ENCODE measurements around the gene TMPRSS15.
"Not testable (repeated sequence)": the region's sequence is repeated elsewhere in the genome, so short reads cannot be mapped to it uniquely, and the experiment has no call there.

Gene TMPRSS15

DNA sequence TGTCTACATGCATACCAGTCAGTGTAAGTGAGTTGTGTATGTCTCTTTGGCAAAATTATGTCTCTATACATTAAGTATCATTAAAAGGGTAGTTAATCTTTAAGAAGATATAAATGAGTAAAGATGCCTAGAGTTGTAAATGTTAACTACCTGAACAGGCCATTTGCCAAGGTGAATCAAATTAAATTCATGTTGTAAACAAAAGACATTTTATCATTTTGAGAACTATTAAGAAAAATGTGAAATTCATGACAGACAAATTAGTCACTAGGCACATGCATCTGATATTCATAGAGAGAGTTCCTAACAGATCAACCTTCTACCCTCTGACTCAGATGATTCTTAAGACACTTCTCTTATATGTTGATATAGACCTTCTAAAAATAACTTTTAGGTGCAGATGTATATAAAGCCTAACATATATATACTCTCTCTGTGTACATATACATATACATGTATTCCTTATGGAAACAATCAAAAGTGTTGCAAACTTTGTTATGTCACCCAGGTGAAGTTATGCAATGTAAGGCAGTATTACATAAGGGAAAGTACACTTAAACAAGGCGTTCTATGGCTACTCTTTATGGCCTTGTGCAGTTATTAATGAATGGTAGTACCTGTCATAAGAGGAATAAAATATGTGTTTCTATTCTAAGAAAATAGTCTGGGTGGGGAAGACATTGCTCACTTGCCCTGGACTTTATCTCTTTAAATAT, at the start of gene TMPRSS15:
TMPRSS15 (minus strand) TSS at position 51 of the 716 bp plus-strand sequence. CDS start 163 bp downstream, outside the sequence.
- DNase-seq, result no peak

DNA sequence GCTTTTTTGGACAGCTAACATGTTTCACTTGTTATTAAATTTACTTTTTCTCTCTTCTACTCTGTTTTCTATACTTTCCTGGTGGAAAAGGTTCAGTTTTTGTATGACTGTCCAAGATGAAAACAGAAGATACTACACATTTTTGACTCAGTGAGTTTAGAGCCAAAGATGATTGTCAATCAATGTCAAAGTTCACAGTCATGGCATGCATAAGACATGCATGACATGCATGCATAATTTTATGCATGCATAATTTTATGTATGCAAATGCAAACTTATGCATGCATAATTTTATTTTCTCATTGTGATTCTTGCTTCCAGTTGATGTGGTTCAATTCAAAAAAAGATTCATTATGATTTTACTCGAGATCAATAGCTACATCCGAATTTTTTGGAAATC, 48.1 kb upstream of the TMPRSS15 start:
- no peak for DNase-seq

DNA sequence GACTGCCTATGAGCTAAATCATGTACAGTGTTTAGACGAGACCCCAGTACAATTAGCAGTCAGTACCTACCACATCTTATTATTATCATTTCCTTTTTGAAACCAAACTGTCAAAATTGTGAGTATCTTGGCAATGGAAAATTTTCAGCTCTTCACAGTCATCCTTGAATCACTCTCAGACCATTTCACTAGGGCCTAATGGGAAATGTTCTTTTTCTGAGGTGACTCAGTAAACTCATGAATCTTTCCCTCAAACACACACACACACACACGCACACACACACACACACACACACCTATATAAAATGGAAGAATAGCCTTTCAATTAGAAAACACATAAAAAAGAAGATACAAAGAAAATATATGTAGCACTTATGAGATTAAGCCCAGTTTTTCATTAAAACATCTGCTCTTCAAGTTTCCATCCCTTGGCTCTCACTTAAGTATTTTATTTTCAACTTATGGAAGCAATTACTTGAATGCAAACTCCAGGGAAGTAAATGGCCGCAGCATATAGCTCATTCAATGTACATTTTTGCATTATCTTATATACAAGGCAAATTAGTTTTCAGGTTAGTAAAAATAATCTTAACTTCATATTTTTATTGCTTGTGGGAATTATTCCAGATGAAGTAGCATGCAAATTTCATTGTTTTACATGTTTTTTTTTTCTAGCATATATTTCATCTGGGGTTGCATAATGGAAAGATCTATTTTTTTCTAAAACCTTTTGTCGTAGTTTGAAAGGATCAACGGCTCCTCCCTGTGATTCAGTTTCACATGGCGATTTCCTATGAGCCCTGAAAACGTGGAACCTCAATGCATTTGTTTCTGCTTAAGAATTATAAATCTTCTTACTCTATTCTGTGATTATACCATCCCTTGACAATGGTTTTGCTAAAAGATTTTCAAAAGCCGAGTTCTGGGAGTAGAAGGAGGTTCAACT, 46.3 kb upstream of the TMPRSS15 start:
- DNase-seq, result no peak

DNA sequence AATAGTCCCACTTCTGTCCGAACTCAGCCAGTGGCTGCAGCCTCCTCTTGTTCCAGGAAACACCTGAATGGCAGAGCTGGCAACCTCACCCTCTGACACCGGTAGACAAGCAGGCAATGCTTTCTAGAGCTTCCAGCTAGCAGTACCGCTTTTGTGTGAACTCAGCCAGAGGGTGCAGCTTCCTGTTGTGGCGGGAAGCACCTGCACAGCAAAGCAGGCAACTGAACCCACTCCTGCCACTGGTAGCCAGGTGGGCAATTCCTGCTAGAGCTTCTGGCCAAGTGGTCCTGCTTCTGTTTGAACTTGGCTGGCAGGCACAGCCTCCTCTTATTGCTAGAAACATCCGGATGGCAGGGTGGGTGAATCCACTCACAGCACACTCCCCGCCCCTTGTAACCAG, 40.1 kb upstream of the TMPRSS15 start:
- DNase-seq, result no peak

DNA sequence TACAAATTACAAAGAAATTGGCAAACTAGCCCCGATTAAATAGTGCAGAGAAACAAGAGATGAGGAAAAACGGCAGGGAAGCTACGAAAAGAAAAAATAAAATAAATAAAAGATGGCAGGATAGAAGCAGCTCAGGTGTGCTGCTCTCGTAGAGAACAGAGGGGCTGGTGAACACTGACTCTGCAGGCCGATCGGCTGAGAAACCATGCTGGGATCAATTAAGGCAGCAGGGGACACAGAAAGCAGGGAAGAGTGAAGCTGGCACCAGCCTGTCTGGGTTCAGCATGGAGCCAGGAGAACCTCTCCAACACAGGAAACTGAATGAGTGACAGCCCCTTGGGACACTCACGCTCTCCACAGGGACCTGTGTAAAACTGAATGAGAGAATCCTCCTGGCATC, 39.5 kb upstream of the TMPRSS15 start:
- no peak for DNase-seq

DNA sequence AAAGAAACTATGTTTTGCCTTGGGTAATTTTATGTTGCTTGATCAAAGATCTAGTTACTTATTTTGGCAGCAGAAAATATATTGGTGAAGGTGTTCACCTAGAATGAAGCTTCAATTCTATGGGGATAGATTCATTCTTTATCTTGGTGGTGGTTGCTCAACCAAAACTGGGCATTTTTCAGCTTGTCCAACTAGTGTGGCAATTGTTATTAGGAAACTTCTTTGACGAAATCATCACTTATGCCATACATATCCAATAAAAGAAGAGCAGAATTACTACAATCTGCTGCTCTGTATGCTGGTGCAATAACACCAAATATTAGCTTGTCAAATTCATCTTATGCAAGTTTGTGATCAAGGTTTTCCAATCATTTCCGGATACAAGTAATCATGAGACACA, 26.8 kb upstream of the TMPRSS15 start:
- DNase-seq, result no peak

DNA sequence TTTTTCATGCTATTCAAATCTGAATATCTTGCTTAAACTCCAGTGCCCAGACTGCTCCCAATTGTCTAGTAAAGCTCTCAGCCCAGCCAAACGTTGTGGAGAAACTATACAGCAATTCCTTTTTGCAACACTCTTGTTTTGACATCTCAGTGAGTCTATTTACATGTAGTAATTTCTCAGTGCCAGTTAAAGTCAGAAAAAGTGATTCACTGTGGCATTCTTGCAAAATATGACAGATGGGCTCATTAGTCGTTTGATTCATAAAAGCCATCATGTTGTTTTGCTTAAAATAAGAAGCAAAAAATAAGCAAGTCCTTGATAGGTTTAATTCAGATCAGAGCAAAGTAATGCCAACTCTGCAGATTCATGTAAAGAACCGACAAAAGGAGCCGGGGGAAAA, 20.7 kb upstream of the TMPRSS15 start:
- no peak for DNase-seq

DNA sequence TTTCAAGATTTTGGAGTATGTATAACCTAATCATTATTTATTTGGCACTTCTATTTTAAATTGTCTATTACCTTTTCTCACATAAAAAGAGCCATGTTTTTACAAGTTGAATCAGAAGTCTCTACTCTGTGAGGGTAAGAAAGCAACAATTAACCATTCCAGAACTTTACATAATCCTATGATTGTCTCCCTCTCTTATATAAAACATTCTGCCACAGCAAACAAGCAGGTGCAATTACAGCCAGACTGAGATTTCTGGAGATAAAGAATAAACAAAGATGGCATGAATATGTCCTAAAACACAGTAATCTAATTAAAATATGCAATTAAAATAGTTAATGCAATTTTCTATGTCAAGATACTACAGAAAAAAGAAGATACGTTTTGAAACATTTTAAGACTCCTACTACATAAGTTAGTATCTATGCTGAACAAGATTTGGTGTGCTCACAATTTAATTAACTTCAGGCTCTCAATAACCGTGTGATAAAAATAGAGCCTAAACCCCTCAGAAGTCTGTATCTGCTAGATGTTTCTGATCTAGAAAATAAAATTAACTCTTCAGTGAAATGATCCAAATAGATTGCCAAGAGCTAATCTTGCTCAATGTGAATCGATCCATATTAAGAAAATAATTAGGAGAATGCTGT, 13.7 kb upstream of the TMPRSS15 start:
- no peak for DNase-seq

DNA sequence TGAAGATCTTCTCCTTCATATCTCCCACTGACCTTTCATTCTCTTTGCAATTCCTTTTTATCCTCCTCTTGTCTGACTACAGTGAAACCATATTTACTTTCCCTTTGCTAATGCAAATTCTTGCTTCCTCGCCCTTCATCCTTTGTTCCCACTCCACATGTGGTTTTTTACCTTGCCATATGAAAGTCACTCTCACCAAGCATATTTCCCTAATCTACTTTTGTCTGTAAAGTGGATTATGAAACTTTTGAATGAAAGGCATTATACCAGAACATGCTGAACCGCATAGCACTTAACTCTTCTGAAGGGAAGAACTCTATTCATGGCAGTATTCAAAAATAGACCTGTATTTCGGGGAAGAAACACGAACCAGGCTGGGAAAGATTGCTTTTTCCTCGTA, 8.0 kb upstream of the TMPRSS15 start:
- DNase-seq, result no peak

DNA sequence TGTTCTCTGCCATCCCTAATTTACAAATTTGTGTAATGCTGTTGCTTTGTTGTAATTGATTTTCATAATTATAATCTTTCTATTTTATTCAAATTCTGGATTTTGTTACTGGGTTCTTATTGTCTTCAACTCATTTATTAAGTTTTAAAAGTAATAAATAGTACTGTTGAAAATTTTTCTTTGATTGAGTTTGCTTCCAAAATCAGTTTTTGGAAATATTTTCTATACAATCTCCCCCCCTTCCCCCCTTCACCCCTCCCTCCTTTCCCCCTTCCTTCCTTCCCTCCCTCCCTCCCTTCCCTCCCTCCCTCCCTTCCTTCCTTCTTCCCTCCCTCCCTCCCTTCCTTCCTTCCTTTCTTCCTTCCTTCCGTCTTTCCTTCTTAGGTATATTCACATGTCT, 6.0 kb upstream of the TMPRSS15 start:
- no peak for DNase-seq

DNA sequence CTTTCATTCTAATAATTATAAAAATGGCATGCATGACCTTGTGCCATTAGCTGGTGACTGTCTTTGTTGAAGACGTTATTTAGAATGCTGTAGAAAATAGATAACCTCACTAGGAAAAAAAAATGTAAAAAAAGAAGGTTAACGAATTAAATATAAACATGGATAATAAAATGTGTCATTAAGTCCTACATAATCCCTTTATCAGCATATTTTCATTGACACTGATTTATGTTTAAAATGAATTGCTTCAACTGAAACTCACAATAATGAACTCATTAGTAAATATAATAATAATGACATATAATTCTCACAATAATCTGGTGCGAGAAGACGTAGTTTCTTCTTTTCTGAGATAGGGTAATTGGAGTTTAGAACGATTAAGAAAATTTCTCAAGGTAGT, 4.7 kb downstream of the TMPRSS15 start:
- no peak for DNase-seq

DNA sequence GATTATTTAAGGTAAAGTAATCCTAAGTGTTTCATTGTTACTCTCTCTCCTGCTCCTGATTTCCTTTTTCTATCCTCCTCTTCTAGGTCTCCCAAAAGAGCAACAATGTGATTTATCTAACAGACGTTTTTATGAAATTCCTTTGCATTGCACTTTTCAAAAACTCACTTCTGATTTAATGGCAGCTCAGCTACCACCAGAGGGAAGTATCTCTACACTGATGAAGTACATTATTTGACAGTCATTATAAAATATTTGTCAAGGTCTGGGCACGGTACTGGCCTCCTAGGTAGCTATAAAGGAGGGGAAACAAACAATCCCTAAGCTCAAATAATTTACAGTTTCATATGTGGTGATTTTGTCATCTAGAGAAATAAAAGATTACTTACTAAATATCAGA, 15.6 kb downstream of the TMPRSS15 start:
- DNase-seq, result no peak

DNA sequence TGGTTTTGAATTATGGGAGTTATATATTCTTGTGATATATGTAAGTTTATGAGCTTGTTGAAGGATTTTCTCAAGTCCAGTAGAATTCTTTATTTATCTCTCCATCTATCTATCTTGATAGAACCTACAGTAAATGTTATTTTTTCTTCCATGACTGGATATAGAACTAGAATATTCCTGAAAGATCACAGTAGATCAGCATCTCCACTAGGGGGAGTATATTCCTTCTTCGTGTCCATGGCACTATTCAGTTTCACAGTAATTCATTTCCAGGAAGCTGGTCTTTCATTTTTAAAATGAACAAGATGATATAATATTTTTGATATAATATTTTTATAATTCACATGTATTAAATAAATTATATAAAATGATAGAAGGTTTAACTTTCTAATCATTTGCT, 18.8 kb downstream of the TMPRSS15 start:
- DNase-seq, result peak; percentile 24

DNA sequence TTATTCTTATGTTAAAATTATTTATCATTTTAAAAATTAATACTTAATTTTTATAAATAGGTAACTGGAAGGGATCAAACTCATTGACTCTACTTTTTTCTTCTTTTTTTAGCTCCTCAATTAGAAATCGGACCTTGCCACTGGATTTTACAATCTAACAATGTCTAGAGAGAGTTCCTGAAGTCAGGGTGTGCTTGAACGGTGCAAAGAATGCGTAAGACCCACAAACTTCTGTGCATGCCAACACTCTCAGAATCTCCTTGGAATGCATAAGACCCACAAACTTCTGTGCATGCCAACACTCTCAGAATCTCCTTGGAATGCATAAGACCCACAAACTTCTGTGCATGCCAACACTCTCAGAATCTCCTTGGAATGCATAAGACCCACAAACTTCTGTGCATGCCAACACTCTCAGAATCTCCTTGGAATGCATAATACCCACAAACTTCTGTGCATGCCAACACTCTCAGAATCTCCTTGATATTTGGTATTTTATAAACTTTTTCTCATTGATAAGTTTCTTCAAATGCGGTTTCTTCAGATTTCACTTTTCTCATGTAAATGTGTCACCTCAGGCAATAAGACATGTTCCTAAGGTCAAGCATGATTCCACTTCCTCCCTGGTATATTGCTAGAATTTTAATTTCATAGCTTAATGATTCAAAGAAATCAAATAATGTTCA, 20.5 kb downstream of the TMPRSS15 start:
- not testable (repeated sequence) for DNase-seq

DNA sequence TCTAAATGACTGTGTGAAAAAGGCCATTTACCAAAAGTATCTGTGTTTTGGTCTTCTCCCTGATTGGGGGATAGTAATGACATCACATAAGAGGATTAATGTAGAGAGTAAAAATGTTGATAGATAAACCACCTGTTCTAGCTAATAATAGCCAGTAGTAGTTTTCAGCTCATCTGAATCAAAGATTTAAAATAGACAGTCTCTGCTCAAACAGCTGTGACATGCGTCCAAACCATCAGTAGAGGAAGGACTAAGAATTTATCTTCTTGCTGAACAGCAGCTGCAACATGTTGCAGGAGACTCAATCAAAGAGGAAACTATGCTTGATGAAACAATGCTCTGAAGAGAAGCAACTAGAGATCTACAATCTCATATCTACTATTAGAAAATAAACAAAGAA, 21.4 kb downstream of the TMPRSS15 start:
- DNase-seq, result no peak

DNA sequence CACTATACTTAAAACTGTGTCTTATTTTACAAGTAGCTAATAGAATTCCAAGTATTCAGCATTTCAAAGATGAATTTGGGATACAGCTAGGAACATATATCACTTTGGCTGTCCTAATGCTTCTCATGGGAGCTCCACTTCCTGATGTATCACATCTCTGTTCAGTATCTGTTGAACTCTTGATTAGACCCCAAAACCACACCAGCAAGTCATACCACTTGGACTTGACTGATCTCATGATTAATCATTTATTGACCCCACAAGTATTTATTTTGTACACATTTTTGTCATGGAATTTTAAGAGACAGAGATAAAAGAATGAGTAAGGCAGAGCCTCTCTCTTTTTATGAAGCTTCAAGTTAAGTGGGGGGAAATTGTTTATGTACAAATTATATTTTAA, 30.0 kb downstream of the TMPRSS15 start:
- no peak for DNase-seq

DNA sequence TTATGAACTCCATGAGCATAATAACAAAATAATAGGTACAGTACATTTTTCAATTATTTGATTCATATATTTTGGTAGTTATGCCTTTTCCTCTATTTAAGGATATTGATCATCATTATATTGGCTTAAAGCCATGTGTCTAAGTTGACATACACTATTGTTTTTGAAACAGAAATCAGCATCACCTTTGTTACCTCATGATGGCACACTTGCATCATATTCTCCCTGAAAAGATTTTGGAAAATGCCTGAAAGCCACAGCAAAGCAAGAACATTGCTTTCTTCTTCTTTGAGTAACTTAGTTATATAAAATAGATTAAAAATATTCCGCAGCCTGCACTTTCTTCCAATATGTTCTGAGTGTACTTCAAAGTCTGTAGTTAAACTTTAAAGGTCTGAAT, 33.3 kb downstream of the TMPRSS15 start:
- DNase-seq, result no peak

DNA sequence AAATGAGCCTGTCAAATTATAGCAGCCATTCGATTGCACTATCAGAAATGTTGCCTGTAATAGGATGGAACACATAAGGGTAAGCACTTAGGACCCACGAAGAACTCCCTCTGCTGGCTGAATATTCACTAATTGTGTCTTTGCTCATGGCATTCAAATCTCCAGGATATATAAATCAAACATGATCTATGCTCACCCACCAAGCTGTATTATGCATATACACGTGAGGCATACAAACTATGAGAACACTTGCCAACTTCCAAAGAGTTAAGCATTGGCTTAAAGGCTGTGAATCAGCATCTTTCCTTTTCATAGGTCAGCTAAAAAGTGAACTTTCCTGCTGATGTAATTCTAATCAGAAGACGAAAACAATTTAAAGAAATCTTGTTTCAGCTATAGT, 34.5 kb downstream of the TMPRSS15 start:
- DNase-seq, result peak; percentile 21

DNA sequence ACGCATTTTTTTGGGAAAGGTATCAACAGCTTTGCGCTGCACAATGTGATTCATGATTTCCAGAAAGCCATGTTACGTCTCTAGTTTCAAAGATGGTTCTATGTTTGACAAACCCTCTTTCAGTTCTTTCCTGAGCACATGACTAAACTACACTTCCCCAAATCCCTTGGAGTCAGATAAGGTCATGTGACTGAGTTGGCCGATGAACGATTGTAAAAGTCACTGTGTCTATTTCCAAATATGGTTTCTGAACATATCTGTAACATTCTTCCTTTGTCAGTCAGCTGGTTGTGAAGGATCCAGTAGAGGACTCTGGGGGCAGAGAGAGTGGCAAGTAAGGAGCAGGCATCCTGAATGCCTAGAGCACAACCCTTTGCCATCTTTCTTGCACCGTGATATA, 35.4 kb downstream of the TMPRSS15 start:
- DNase-seq, result no peak

DNA sequence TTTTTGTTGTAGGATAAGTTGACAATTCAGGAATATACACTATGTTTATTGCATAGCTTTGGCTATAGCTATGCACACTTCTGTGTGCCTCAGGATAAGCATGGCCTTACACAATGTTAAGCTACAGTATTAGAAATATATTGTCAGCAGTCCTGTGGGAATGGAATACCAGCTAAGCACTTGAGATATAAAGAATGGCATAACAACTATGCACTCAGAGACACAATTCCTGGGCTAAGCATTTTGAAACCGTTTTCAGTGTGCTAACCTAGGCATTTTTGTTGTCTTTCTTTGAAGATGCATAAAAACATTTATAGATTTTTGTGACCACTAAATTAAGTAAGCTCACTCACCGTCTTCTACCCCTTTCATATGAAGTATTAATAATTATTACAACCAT, 46.8 kb downstream of the TMPRSS15 start:
- no peak for DNase-seq

DNA sequence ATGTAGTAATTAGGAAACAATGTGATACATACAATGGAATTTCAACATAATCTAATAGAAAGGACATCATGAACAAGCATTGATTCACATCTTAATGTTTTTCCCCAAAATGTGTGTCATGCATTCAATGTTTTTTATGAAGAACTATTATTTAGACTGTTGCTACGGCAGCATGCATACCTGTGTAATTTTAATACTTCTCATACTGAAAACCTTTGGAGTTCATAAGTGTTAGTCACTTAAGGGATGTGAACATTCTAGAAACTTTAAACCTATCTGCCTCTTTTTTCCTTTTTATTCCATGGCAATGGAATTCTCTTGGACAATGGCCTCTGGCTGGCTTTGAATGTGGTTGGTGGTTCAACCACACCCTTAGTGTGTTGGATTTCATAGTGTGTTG, 48.6 kb downstream of the TMPRSS15 start:
- no peak for DNase-seq

DNA sequence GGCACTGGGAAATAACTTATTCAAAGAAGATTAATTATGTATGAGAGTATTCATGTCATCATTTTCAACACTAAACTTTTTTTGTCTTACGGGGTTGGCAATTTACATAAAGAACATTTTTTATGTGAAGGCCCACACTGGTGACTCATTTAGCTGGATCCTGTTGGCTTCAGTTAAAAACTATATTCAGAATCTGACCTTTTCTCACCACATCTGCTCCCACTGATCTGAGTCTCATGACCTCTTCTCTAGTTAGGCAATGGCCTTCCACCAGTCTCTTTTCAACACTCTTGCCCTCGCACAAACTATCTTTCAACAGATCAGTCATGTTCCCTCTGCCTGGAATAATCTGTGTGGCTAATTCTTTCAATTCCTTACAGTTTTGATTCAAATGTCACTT, 53.4 kb downstream of the TMPRSS15 start:
- DNase-seq, result no peak

DNA sequence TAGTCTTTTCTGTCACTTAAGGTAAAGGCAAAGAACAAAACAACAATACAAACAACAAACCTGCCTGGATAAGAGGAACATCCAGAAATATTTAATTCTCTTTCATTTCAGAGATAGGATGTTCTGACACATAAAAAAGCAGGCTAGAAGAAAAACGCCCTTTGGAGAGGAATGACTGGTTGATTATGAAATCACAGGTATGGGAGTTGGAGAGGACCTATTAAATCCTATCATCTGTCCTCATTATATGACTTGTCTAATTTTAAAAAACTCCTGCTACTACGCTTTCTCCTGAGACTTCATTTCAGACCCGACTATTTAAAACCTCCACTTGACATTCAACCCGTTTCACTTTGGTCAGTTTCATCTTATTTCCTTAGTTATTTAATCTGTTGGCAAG, 54.1 kb downstream of the TMPRSS15 start:
- no peak for DNase-seq
